H9 (cell line): ENCODE data around the gene NSMCE4A. TPM values are rescaled to one million over a fixed set of nuclear protein-coding genes. Genes with fewer than 3 reads are reported as not detected.

Experiments
- DNase-seq: peaks from one replicate; pipeline ENCODE4 v3.0.0-alpha.2; 2017
- H2AFZ ChIP-seq: one replicate; pipeline ENCODE4 v1.6.1; 2013; ENCODE audit warnings: mild to moderate bottlenecking, low read length, control low read depth, moderate library complexity
- H2AK5ac ChIP-seq: 2 replicates; pipeline ENCODE4 v1.6.1; 2013; ENCODE audit warnings: low read length, control low read depth, mixed read lengths; ENCODE audit not compliant: insufficient read length
- H2BK120ac ChIP-seq: one replicate; pipeline ENCODE4 v1.6.1; 2013; ENCODE audit warnings: low read depth, mild to moderate bottlenecking, low read length, control low read depth, inconsistent platforms; ENCODE audit not compliant: poor library complexity, severe bottlenecking
- H2BK12ac ChIP-seq: 2 replicates; pipeline ENCODE4 v1.6.1; 2013; ENCODE audit warnings: low read length, control low read depth, mixed read lengths, low read depth; ENCODE audit not compliant: insufficient read length
- H2BK15ac ChIP-seq: 2 replicates; pipeline ENCODE4 v1.6.1; 2013; ENCODE audit warnings: low read depth, low read length, control low read depth
- H2BK20ac ChIP-seq: one replicate; pipeline ENCODE4 v1.6.1; 2013; ENCODE audit warnings: low read depth, mild to moderate bottlenecking, low read length, control low read depth, inconsistent platforms; ENCODE audit not compliant: poor library complexity, severe bottlenecking
- H2BK5ac ChIP-seq: 2 replicates; pipeline ENCODE4 v1.6.1; 2013; ENCODE audit warnings: low read length, control low read depth, mixed read lengths; ENCODE audit not compliant: insufficient read length
- H3K14ac ChIP-seq: 2 replicates; pipeline ENCODE4 v1.6.1; 2013; ENCODE audit warnings: low read length, control low read depth; ENCODE audit not compliant: insufficient read depth
- H3K18ac ChIP-seq: 2 replicates; pipeline ENCODE4 v1.6.1; 2013; ENCODE audit warnings: low read depth, mild to moderate bottlenecking, mixed read lengths, low read length, control low read depth; ENCODE audit not compliant: insufficient read length
- H3K23ac ChIP-seq: 2 replicates; pipeline ENCODE4 v1.6.1; 2013; ENCODE audit warnings: low read length, control low read depth, mixed read lengths, low read depth; ENCODE audit not compliant: insufficient read length
- H3K23me2 ChIP-seq: 2 replicates; pipeline ENCODE4 v1.6.1; 2013; ENCODE audit warnings: low read depth, mild to moderate bottlenecking, mixed read lengths, low read length, control low read depth; ENCODE audit not compliant: insufficient read length, poor library complexity, severe bottlenecking
- H3K27ac ChIP-seq: 2 replicates; pipeline ENCODE4 v1.5.1; 2013; ENCODE audit warnings: low read length, control low read depth, mixed read lengths, low read depth; ENCODE audit not compliant: insufficient read length
- H3K27me3 ChIP-seq: 2 replicates; pipeline ENCODE4 v1.6.1; 2013; ENCODE audit warnings: low read length, control low read depth, inconsistent platforms; ENCODE audit not compliant: insufficient read depth
- H3K4ac ChIP-seq: 2 replicates; pipeline ENCODE4 v1.6.1; 2013; ENCODE audit warnings: low read depth, mild to moderate bottlenecking, control low read depth, inconsistent platforms, low read length, moderate library complexity
- H3K4me1 ChIP-seq: 2 replicates; pipeline ENCODE4 v1.6.1; 2013; ENCODE audit warnings: low read length, control low read depth, inconsistent platforms; ENCODE audit not compliant: insufficient read depth
- H3K4me2 ChIP-seq: 2 replicates; pipeline ENCODE4 v1.6.1; 2013; ENCODE audit warnings: low read length, control low read depth, mixed read lengths; ENCODE audit not compliant: insufficient read length, insufficient read depth
- H3K56ac ChIP-seq: 2 replicates; pipeline ENCODE4 v1.6.1; 2013; ENCODE audit warnings: low read depth, mild to moderate bottlenecking, mixed read lengths, low read length, control low read depth; ENCODE audit not compliant: insufficient read length
- H3K79me1 ChIP-seq: 2 replicates; pipeline ENCODE4 v1.6.1; 2013; ENCODE audit warnings: low read depth, mild to moderate bottlenecking, moderate library complexity, low read length, control low read depth, inconsistent platforms; ENCODE audit not compliant: insufficient read depth, poor library complexity, severe bottlenecking
- H3K79me2 ChIP-seq: 2 replicates; pipeline ENCODE4 v1.6.1; 2013; ENCODE audit warnings: low read length, control low read depth, inconsistent platforms; ENCODE audit not compliant: insufficient read depth
- H3K9ac ChIP-seq: 2 replicates; pipeline ENCODE4 v1.6.1; 2013; ENCODE audit warnings: low read length, control low read depth, mixed read lengths; ENCODE audit not compliant: insufficient read length; ENCODE audit errors: extremely low read depth
- H3K9me3 ChIP-seq: one replicate; pipeline ENCODE4 v1.6.1; 2013; ENCODE audit warnings: low read depth, low read length, inconsistent platforms; ENCODE audit not compliant: control insufficient read depth
- H3T11ph ChIP-seq: one replicate; pipeline ENCODE4 v1.6.1; 2013; ENCODE audit warnings: mild to moderate bottlenecking, low read length, control low read depth, inconsistent platforms
- H4K20me1 ChIP-seq: one replicate; pipeline ENCODE4 v1.6.1; 2013; ENCODE audit not compliant: control insufficient read depth, insufficient read length, insufficient read depth
- H4K5ac ChIP-seq: 2 replicates; pipeline ENCODE4 v1.6.1; 2013; ENCODE audit warnings: low read depth, mild to moderate bottlenecking, mixed read lengths, low read length, control low read depth; ENCODE audit not compliant: insufficient read length
- H4K8ac ChIP-seq: replicated peaks from 2 replicates; pipeline ENCODE4 v1.6.1; 2013; ENCODE audit warnings: low read length, control low read depth, mixed read lengths, low read depth; ENCODE audit not compliant: insufficient read length
- H4K91ac ChIP-seq: 2 replicates; pipeline ENCODE4 v1.6.1; 2013; ENCODE audit warnings: low read depth, mild to moderate bottlenecking, moderate library complexity, mixed read lengths, low read length, control low read depth; ENCODE audit not compliant: insufficient read length
- H3K27ac Mint-ChIP-seq, 3 experiments: 2 replicates in 2 of 3; 3 replicates in 1 of 3; pipeline ENCODE4 v1.8.0; 2020 to 2021; ENCODE audit warnings: mixed read lengths in 3 of 3, mild to moderate bottlenecking in 1 of 3, moderate library complexity in 1 of 3
- H3K27me3 Mint-ChIP-seq: 2 replicates; pipeline ENCODE4 v1.8.0; 2021; ENCODE audit warnings: low read depth, mild to moderate bottlenecking, moderate library complexity, mixed read lengths
- H3K36me3 Mint-ChIP-seq, 3 experiments: 2 replicates in 2 of 3; 3 replicates in 1 of 3; pipeline ENCODE4 v1.8.0; 2020 to 2021; ENCODE audit warnings: low read depth in 3 of 3, mixed read lengths in 3 of 3; ENCODE audit not compliant: insufficient read depth in 1 of 3
- H3K4me1 Mint-ChIP-seq, 2 experiments: 2 replicates each; pipeline ENCODE4 v1.8.0; 2020; ENCODE audit warnings: mixed read lengths in 2 of 2
- H3K4me3 Mint-ChIP-seq, 2 experiments: 2 replicates in 1 of 2; 3 replicates in 1 of 2; pipeline ENCODE4 v1.8.0; 2020 to 2021; ENCODE audit warnings: mild to moderate bottlenecking in 2 of 2, mixed read lengths in 2 of 2, moderate library complexity in 1 of 2
- H3K9me3 Mint-ChIP-seq, 2 experiments: 2 replicates in 1 of 2; 3 replicates in 1 of 2; pipeline ENCODE4 v1.8.0; 2020; ENCODE audit warnings: mild to moderate bottlenecking in 2 of 2, mixed read lengths in 2 of 2, moderate library complexity in 1 of 2
- WGBS: extraction: QIAGEN DNeasy Blood & Tissue Kit; methylation state at CpG from one replicate; pipeline ENCODE4 v1.1.7; 2013; ENCODE audit warnings: missing lambda C conversion rate, low lambda C conversion rate, mixed read lengths; ENCODE audit not compliant: insufficient read length; ENCODE audit errors: extremely low coverage; 5-methylcytosine and 5-hydroxymethylcytosine counted together
- total RNA-seq: library from RNA; stranded (reverse); gene quantifications from 2 replicates; pipeline ENCODE4 v1.2.1, GENCODE V29; 2021
- TF ChIP-seq, protein P1 (sequence below): fragments of 200-600 bp; sonication (generic); conservative IDR thresholded peaks from 3 replicates; pipeline ENCODE4 v1.8.0; 2021; ENCODE audit warnings: antibody characterized with exemption, mild to moderate bottlenecking

Gene NSMCE4A
- total RNA-seq, 1 experiment from 2014 or later, result 59.0 TPM

DNA sequence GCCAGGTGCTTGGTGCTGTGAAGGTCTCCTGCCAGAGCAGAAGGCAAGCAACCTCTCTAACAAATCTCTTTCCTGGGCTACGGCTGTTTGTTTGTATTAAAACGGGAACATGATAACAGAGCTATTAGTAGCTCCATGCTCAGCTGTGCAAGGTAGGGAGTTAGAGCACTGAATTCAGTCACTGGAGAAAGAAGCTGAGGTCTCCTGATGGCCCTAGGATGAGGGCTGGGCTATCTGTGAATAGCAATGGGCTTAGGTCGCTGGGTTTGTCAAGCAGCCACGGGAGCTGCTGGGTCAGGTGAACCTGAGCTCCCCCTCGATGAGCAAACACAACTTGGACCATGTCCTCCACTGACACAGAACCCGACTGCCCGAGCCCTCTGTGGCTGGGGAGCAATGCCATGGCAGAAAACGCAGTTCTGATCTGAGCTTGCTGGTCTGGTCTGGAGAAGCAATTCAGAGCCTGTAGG lies 38.3 kb upstream of the NSMCE4A start:
- no peak for DNase-seq
- no peaks in the 10 kb centered on the region for H3K9me3 ChIP-seq
- H3K27me3 ChIP-seq, result no peaks in the 10 kb centered on the region
- no peaks in the 10 kb centered on the region for H3K79me2 ChIP-seq
- TF ChIP-seq, protein P1, sequence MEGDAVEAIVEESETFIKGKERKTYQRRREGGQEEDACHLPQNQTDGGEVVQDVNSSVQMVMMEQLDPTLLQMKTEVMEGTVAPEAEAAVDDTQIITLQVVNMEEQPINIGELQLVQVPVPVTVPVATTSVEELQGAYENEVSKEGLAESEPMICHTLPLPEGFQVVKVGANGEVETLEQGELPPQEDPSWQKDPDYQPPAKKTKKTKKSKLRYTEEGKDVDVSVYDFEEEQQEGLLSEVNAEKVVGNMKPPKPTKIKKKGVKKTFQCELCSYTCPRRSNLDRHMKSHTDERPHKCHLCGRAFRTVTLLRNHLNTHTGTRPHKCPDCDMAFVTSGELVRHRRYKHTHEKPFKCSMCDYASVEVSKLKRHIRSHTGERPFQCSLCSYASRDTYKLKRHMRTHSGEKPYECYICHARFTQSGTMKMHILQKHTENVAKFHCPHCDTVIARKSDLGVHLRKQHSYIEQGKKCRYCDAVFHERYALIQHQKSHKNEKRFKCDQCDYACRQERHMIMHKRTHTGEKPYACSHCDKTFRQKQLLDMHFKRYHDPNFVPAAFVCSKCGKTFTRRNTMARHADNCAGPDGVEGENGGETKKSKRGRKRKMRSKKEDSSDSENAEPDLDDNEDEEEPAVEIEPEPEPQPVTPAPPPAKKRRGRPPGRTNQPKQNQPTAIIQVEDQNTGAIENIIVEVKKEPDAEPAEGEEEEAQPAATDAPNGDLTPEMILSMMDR, result no peak
- no peak overlapping the region for H3T11ph ChIP-seq
- no peak overlapping the region for H2BK20ac ChIP-seq
- Mint-ChIP-seq H3K36me3 (no peaks in the 10 kb centered on the region; a peak in 1 of 7 replicates), H3K9me3 (no peaks in the 10 kb centered on the region), H3K27me3 (no peaks in the 10 kb centered on the region; the same call in 1 of the 2 replicates), H3K4me3 (no peak overlapping the region), H3K27ac (no peak overlapping the region; a peak in 1 of 7 replicates), H3K4me1 (peaks cover 7 to 10% of the 10 kb centered on the region in 2 experiments)
- no peak overlapping the region for H3K18ac ChIP-seq
- no peak overlapping the region for H3K4me2 ChIP-seq
- no peaks in the 10 kb centered on the region for H3K23me2 ChIP-seq
- H3K4ac ChIP-seq, result no peak overlapping the region
- no peak overlapping the region for H4K91ac ChIP-seq
- no peak overlapping the region for H2BK120ac ChIP-seq
- no peak overlapping the region for H3K9ac ChIP-seq
- no CpG with 5 or more reads among the region's 8 CpGs for WGBS
- no peak overlapping the region for H2AK5ac ChIP-seq
- no peaks in the 10 kb centered on the region for H4K20me1 ChIP-seq
- H3K27ac ChIP-seq, result no peak overlapping the region
- no peaks in the 10 kb centered on the region for H3K79me1 ChIP-seq
- H3K4me1 ChIP-seq, result no peaks in the 10 kb centered on the region
- no peak overlapping the region for H2AFZ ChIP-seq
- H3K14ac ChIP-seq, result no peak overlapping the region
- H2BK5ac ChIP-seq, result no peak overlapping the region
- no peak overlapping the region for H4K8ac ChIP-seq
- no peak overlapping the region for H3K56ac ChIP-seq
- no peak overlapping the region for H2BK12ac ChIP-seq
- H3K23ac ChIP-seq, result no peak overlapping the region
- H2BK15ac ChIP-seq, result no peak overlapping the region
- H4K5ac ChIP-seq, result no peak overlapping the region
